H9 (cell line): ENCODE data around the gene SPTBN4. TPM values are rescaled to one million over a fixed set of nuclear protein-coding genes. Genes with fewer than 3 reads are reported as not detected.

Experiments used
- DNase-seq: peaks from one replicate; pipeline ENCODE4 v3.0.0-alpha.2; 2017
- H2AFZ ChIP-seq: one replicate; pipeline ENCODE4 v1.6.1; 2013; ENCODE audit warnings: mild to moderate bottlenecking, low read length, control low read depth, moderate library complexity
- H2AK5ac ChIP-seq: 2 replicates; pipeline ENCODE4 v1.6.1; 2013; ENCODE audit warnings: low read length, control low read depth, mixed read lengths; ENCODE audit not compliant: insufficient read length
- H2BK120ac ChIP-seq: one replicate; pipeline ENCODE4 v1.6.1; 2013; ENCODE audit warnings: low read depth, mild to moderate bottlenecking, low read length, control low read depth, inconsistent platforms; ENCODE audit not compliant: poor library complexity, severe bottlenecking
- H2BK12ac ChIP-seq: 2 replicates; pipeline ENCODE4 v1.6.1; 2013; ENCODE audit warnings: low read length, control low read depth, mixed read lengths, low read depth; ENCODE audit not compliant: insufficient read length
- H2BK15ac ChIP-seq: 2 replicates; pipeline ENCODE4 v1.6.1; 2013; ENCODE audit warnings: low read depth, low read length, control low read depth
- H2BK20ac ChIP-seq: one replicate; pipeline ENCODE4 v1.6.1; 2013; ENCODE audit warnings: low read depth, mild to moderate bottlenecking, low read length, control low read depth, inconsistent platforms; ENCODE audit not compliant: poor library complexity, severe bottlenecking
- H2BK5ac ChIP-seq: 2 replicates; pipeline ENCODE4 v1.6.1; 2013; ENCODE audit warnings: low read length, control low read depth, mixed read lengths; ENCODE audit not compliant: insufficient read length
- H3K14ac ChIP-seq: 2 replicates; pipeline ENCODE4 v1.6.1; 2013; ENCODE audit warnings: low read length, control low read depth; ENCODE audit not compliant: insufficient read depth
- H3K18ac ChIP-seq: 2 replicates; pipeline ENCODE4 v1.6.1; 2013; ENCODE audit warnings: low read depth, mild to moderate bottlenecking, mixed read lengths, low read length, control low read depth; ENCODE audit not compliant: insufficient read length
- H3K23ac ChIP-seq: 2 replicates; pipeline ENCODE4 v1.6.1; 2013; ENCODE audit warnings: low read length, control low read depth, mixed read lengths, low read depth; ENCODE audit not compliant: insufficient read length
- H3K23me2 ChIP-seq: 2 replicates; pipeline ENCODE4 v1.6.1; 2013; ENCODE audit warnings: low read depth, mild to moderate bottlenecking, mixed read lengths, low read length, control low read depth; ENCODE audit not compliant: insufficient read length, poor library complexity, severe bottlenecking
- H3K27ac ChIP-seq: 2 replicates; pipeline ENCODE4 v1.5.1; 2013; ENCODE audit warnings: low read length, control low read depth, mixed read lengths, low read depth; ENCODE audit not compliant: insufficient read length
- H3K27me3 ChIP-seq: 2 replicates; pipeline ENCODE4 v1.6.1; 2013; ENCODE audit warnings: low read length, control low read depth, inconsistent platforms; ENCODE audit not compliant: insufficient read depth
- H3K4ac ChIP-seq: 2 replicates; pipeline ENCODE4 v1.6.1; 2013; ENCODE audit warnings: low read depth, mild to moderate bottlenecking, control low read depth, inconsistent platforms, low read length, moderate library complexity
- H3K4me1 ChIP-seq: 2 replicates; pipeline ENCODE4 v1.6.1; 2013; ENCODE audit warnings: low read length, control low read depth, inconsistent platforms; ENCODE audit not compliant: insufficient read depth
- H3K4me2 ChIP-seq: 2 replicates; pipeline ENCODE4 v1.6.1; 2013; ENCODE audit warnings: low read length, control low read depth, mixed read lengths; ENCODE audit not compliant: insufficient read length, insufficient read depth
- H3K56ac ChIP-seq: 2 replicates; pipeline ENCODE4 v1.6.1; 2013; ENCODE audit warnings: low read depth, mild to moderate bottlenecking, mixed read lengths, low read length, control low read depth; ENCODE audit not compliant: insufficient read length
- H3K79me1 ChIP-seq: 2 replicates; pipeline ENCODE4 v1.6.1; 2013; ENCODE audit warnings: low read depth, mild to moderate bottlenecking, moderate library complexity, low read length, control low read depth, inconsistent platforms; ENCODE audit not compliant: insufficient read depth, poor library complexity, severe bottlenecking
- H3K79me2 ChIP-seq: 2 replicates; pipeline ENCODE4 v1.6.1; 2013; ENCODE audit warnings: low read length, control low read depth, inconsistent platforms; ENCODE audit not compliant: insufficient read depth
- H3K9ac ChIP-seq: 2 replicates; pipeline ENCODE4 v1.6.1; 2013; ENCODE audit warnings: low read length, control low read depth, mixed read lengths; ENCODE audit not compliant: insufficient read length; ENCODE audit errors: extremely low read depth
- H3K9me3 ChIP-seq: one replicate; pipeline ENCODE4 v1.6.1; 2013; ENCODE audit warnings: low read depth, low read length, inconsistent platforms; ENCODE audit not compliant: control insufficient read depth
- H3T11ph ChIP-seq: one replicate; pipeline ENCODE4 v1.6.1; 2013; ENCODE audit warnings: mild to moderate bottlenecking, low read length, control low read depth, inconsistent platforms
- H4K20me1 ChIP-seq: one replicate; pipeline ENCODE4 v1.6.1; 2013; ENCODE audit not compliant: control insufficient read depth, insufficient read length, insufficient read depth
- H4K5ac ChIP-seq: 2 replicates; pipeline ENCODE4 v1.6.1; 2013; ENCODE audit warnings: low read depth, mild to moderate bottlenecking, mixed read lengths, low read length, control low read depth; ENCODE audit not compliant: insufficient read length
- H4K8ac ChIP-seq: replicated peaks from 2 replicates; pipeline ENCODE4 v1.6.1; 2013; ENCODE audit warnings: low read length, control low read depth, mixed read lengths, low read depth; ENCODE audit not compliant: insufficient read length
- H4K91ac ChIP-seq: 2 replicates; pipeline ENCODE4 v1.6.1; 2013; ENCODE audit warnings: low read depth, mild to moderate bottlenecking, moderate library complexity, mixed read lengths, low read length, control low read depth; ENCODE audit not compliant: insufficient read length
- H3K27ac Mint-ChIP-seq, 3 experiments: 2 replicates in 2 of 3; 3 replicates in 1 of 3; pipeline ENCODE4 v1.8.0; 2020 to 2021; ENCODE audit warnings: mixed read lengths in 3 of 3, mild to moderate bottlenecking in 1 of 3, moderate library complexity in 1 of 3
- H3K27me3 Mint-ChIP-seq: 2 replicates; pipeline ENCODE4 v1.8.0; 2021; ENCODE audit warnings: low read depth, mild to moderate bottlenecking, moderate library complexity, mixed read lengths
- H3K36me3 Mint-ChIP-seq, 3 experiments: 2 replicates in 2 of 3; 3 replicates in 1 of 3; pipeline ENCODE4 v1.8.0; 2020 to 2021; ENCODE audit warnings: low read depth in 3 of 3, mixed read lengths in 3 of 3; ENCODE audit not compliant: insufficient read depth in 1 of 3
- H3K4me1 Mint-ChIP-seq, 2 experiments: 2 replicates each; pipeline ENCODE4 v1.8.0; 2020; ENCODE audit warnings: mixed read lengths in 2 of 2
- H3K4me3 Mint-ChIP-seq, 2 experiments: 2 replicates in 1 of 2; 3 replicates in 1 of 2; pipeline ENCODE4 v1.8.0; 2020 to 2021; ENCODE audit warnings: mild to moderate bottlenecking in 2 of 2, mixed read lengths in 2 of 2, moderate library complexity in 1 of 2
- H3K9me3 Mint-ChIP-seq, 2 experiments: 2 replicates in 1 of 2; 3 replicates in 1 of 2; pipeline ENCODE4 v1.8.0; 2020; ENCODE audit warnings: mild to moderate bottlenecking in 2 of 2, mixed read lengths in 2 of 2, moderate library complexity in 1 of 2
- CTCF ChIP-seq: fragments of 200-600 bp; sonication (generic); conservative IDR thresholded peaks from 3 replicates; pipeline ENCODE4 v1.8.0; 2021; ENCODE audit warnings: antibody characterized with exemption, mild to moderate bottlenecking
- WGBS: extraction: QIAGEN DNeasy Blood & Tissue Kit; methylation state at CpG from one replicate; pipeline ENCODE4 v1.1.7; 2013; ENCODE audit warnings: missing lambda C conversion rate, low lambda C conversion rate, mixed read lengths; ENCODE audit not compliant: insufficient read length; ENCODE audit errors: extremely low coverage; 5-methylcytosine and 5-hydroxymethylcytosine counted together
- total RNA-seq: library from RNA; stranded (reverse); gene quantifications from 2 replicates; pipeline ENCODE4 v1.2.1, GENCODE V29; 2021

SPTBN4 gene
- total RNA-seq, 1 experiment from 2014 or later, result 2.9 TPM

DNA sequence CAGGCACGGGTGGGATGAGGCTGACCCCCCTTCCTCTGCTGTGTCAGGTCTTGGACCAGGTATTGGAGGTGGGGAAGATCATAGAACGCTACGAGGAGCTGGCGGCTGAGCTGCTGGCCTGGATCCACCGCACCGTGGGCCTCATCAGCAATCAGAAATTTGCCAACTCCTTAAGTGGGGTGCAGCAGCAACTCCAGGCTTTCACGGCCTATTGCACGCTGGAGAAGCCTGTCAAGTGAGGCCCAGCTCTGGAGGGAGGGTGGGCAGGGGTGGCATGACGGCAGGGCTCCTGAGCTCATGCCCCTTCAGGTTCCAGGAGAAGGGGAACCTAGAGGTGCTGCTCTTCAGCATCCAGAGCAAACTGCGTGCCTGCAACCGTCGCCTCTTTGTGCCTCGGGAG is 35.3 kb downstream of the SPTBN4 start:
- Histone ChIP-seq H3K79me2 (no peaks in the 10 kb centered on the region), H3K9me3 (no peaks in the 10 kb centered on the region), H4K91ac (no peak overlapping the region), H3K23ac (no peak overlapping the region), H3K79me1 (no peaks in the 10 kb centered on the region), H2AFZ (no peak overlapping the region), H3K56ac (no peak overlapping the region), H2BK12ac (no peak overlapping the region), H2BK15ac (no peak overlapping the region), H3K4me2 (no peak overlapping the region), H2AK5ac (no peak overlapping the region), H4K20me1 (no peaks in the 10 kb centered on the region), H2BK5ac (no peak overlapping the region), H4K8ac (no peak overlapping the region), H3K23me2 (no peaks in the 10 kb centered on the region), H3K27me3 (no peaks in the 10 kb centered on the region), H3K14ac (no peak overlapping the region), H2BK20ac (no peak overlapping the region), H3K9ac (no peak overlapping the region), H3K4me1 (0 out of 2 replicates have a peak, but pooled peaks cover 3% of the 10 kb centered on the region), H4K5ac (no peak overlapping the region), H2BK120ac (no peak overlapping the region), H3K4ac (no peak overlapping the region), H3K18ac (no peak overlapping the region), H3T11ph (no peak overlapping the region), H3K27ac (no peak overlapping the region)
- Mint-ChIP-seq H3K27me3 (peaks cover 62% of the 10 kb centered on the region), H3K4me3 (no peak overlapping the region), H3K27ac (no peak overlapping the region), H3K9me3 (no peaks in the 10 kb centered on the region; a peak in 1 of 5 replicates), H3K4me1 (peaks cover 4 to 7% of the 10 kb centered on the region in 2 experiments; a peak in 2 of 4 replicates), H3K36me3 (no peaks in the 10 kb centered on the region)
- TF ChIP-seq CTCF, result no peak
- no CpG with 5 or more reads among the region's 13 CpGs for WGBS
- no peak for DNase-seq
